ENCODE data around the gene PNRC2. TPM values are rescaled to one million over a fixed set of nuclear protein-coding genes. Genes with fewer than 3 reads are reported as not detected.

The PNRC2 gene
- total and polyA plus RNA-seq, 2 donors (not counting 3 experiments of a cell fraction or from before 2014, with no cell fraction given) = 70.2 to 77.8 TPM

GRCh38 chr1:23922321-23922943 is 37.2 kb upstream of the PNRC2 start:
- CTCF ChIA-PET = no interaction called here
- BruUV-seq (replicated peaks) = no TSS peak
- intact Hi-C loops (cut with micrococcal nuclease) = no loop called here

GRCh38 chr1:23923592-23924499 is 35.8 kb upstream of the PNRC2 start:
- no peak for TF ChIP-seq MAX (IDR thresholded peaks at IDR 0.05; ENCODE audit: insufficient read depth, insufficient read length)
- no peak for TF ChIP-seq POLR2AphosphoS5 (IDR thresholded peaks at IDR 0.05; ENCODE audit: insufficient read depth, low read depth, low read length)
- TF ChIP-seq JUN (IDR thresholded peaks at IDR 0.05; ENCODE audit: borderline replicate concordance, insufficient read depth, insufficient read length, low read depth) = no peak
- H3K36me3 ChIP-seq (ENCODE audit: control insufficient read depth in 2 of 2, extremely low read depth in 1 of 2, insufficient read depth in 2 of 2, low read length in 2 of 2) = no peaks in the 10 kb centered on the region
- ChIA-PET CTCF (interaction anchor here (1.0 kb wide), 1 partner anchor 16 kb away, joined by 5 read pairs; no protein-coding TSS in a partner anchor), POLR2A (interaction anchor here (0.6 kb wide), 1 partner anchor 226 kb away, joined by 5 read pairs; no protein-coding TSS in a partner anchor)
- no TSS peak for BruUV-seq (replicated peaks)
- no peaks in the 10 kb centered on the region for H3K79me2 ChIP-seq (ENCODE audit: control insufficient read depth, insufficient read depth, low read length)
- no peaks in the 10 kb centered on the region for H4K20me1 ChIP-seq (replicated peaks; ENCODE audit: control insufficient read depth, extremely low read depth, insufficient read depth, low read length)
- no peak overlapping the region for H2AFZ ChIP-seq (ENCODE audit: low read depth, low read length)
- H3K9me3 ChIP-seq (replicated peaks; ENCODE audit: control insufficient read depth, insufficient read depth, low read length) = no peaks in the 10 kb centered on the region
- H3K9me1 ChIP-seq (replicated peaks; ENCODE audit: control insufficient read depth, extremely low read depth, insufficient read depth, low read length) = no peaks in the 10 kb centered on the region
- DNase-seq (ENCODE audit: low read depth, low spot score) (no peak), FAIRE-seq (no peak)
- dilution Hi-C loops (cut with MboI; ENCODE audit: extremely low pct_ligation_motif_present, low sequenced_read_pairs) = no loop called here
- H3K27me3 ChIP-seq (ENCODE audit: control insufficient read depth in 2 of 2, insufficient read depth in 2 of 2, low read length in 2 of 2) = peaks cover under 1 to 8% of the 10 kb centered on the region in 2 experiments
- H3K4me2 ChIP-seq (ENCODE audit: insufficient read depth, low read length) = no peak overlapping the region
- H3K9ac ChIP-seq (replicated peaks; ENCODE audit: extremely low read depth, insufficient read depth, low read length) = no peak overlapping the region
- intact Hi-C loops (cut with micrococcal nuclease) = no loop called here
- no peak overlapping the region for H3K27ac ChIP-seq (ENCODE audit: insufficient read depth, low read depth, low read length)
- no peaks in the 10 kb centered on the region for H3K4me1 ChIP-seq (ENCODE audit: control insufficient read depth, extremely low read depth, insufficient read depth, low read length)
- H3K4me3 ChIP-seq (replicated peaks in 1 of 3; ENCODE audit: insufficient read depth in 1 of 3, low read depth in 1 of 3, low read length in 3 of 3) = no peak overlapping the region

More at GRCh38 chr1:23922321-23922943, 37.2 kb upstream of the PNRC2 start:
- Histone ChIP-seq H3K27me3 (ENCODE audit: control insufficient read depth in 2 of 2, insufficient read depth in 2 of 2, low read length in 2 of 2) (peaks cover 0 to 8% of the 10 kb centered on the region in 2 experiments), H3K4me2 (ENCODE audit: insufficient read depth, low read length) (no peak overlapping the region), H2AFZ (ENCODE audit: low read depth, low read length) (no peak overlapping the region), H3K36me3 (ENCODE audit: control insufficient read depth in 2 of 2, extremely low read depth in 1 of 2, insufficient read depth in 2 of 2, low read length in 2 of 2) (no peaks in the 10 kb centered on the region), H3K27ac (ENCODE audit: insufficient read depth, low read depth, low read length) (no peak overlapping the region), H3K4me3 (replicated peaks in 1 of 3; ENCODE audit: insufficient read depth in 1 of 3, low read depth in 1 of 3, low read length in 3 of 3) (no peak overlapping the region), H3K9me3 (replicated peaks; ENCODE audit: control insufficient read depth, insufficient read depth, low read length) (no peaks in the 10 kb centered on the region), H3K9ac (replicated peaks; ENCODE audit: extremely low read depth, insufficient read depth, low read length) (no peak overlapping the region), H4K20me1 (replicated peaks; ENCODE audit: control insufficient read depth, extremely low read depth, insufficient read depth, low read length) (no peaks in the 10 kb centered on the region), H3K9me1 (replicated peaks; ENCODE audit: control insufficient read depth, extremely low read depth, insufficient read depth, low read length) (no peaks in the 10 kb centered on the region), H3K79me2 (ENCODE audit: control insufficient read depth, insufficient read depth, low read length) (no peaks in the 10 kb centered on the region), H3K4me1 (ENCODE audit: control insufficient read depth, extremely low read depth, insufficient read depth, low read length) (no peaks in the 10 kb centered on the region)
- POLR2A ChIA-PET = no interaction called here
- dilution Hi-C loops (cut with MboI; ENCODE audit: extremely low pct_ligation_motif_present, low sequenced_read_pairs) = no loop called here
- DNase-seq (ENCODE audit: low read depth, low spot score) (no peak), FAIRE-seq (no peak)
- TF ChIP-seq GATA2 (IDR thresholded peaks at IDR 0.05; ENCODE audit: insufficient read depth, insufficient read length, low read depth, low read length) (no peak), FOS (IDR thresholded peaks at IDR 0.05; ENCODE audit: borderline replicate concordance, insufficient read depth, low read length) (no peak), MAX (IDR thresholded peaks at IDR 0.05; ENCODE audit: insufficient read depth, insufficient read length) (no peak), JUN (IDR thresholded peaks at IDR 0.05; ENCODE audit: borderline replicate concordance, insufficient read depth, insufficient read length, low read depth) (no peak), MYC (IDR thresholded peaks at IDR 0.05; ENCODE audit: low read depth, low read length) (no peak)

Data from endothelial cell of umbilical vein (primary cell).